ENCODE measurements around the gene RS1.

RS1 gene

DNA sequence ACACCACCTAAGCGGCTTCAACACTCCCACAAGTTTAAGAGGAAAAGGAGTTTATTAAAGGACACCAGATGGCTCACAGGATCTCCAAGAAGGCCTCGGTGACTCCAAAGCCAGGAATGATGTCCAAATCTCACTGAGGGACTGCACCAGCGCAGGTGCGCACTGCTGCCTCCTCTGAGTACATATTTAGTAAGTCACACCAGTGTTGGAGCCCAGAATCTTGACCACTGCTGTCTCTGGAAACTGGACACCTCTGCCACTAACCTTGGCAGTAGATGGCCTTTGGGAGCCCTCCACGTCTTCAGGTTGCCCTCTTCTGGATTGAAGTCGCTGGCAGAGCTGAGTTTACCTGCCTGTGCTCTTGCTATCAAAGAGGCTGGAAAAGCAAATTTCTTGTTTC is 10.1 kb upstream of the RS1 start:
- no peak for TF ChIP-seq GABPA (IDR thresholded peaks at IDR 0.05; ENCODE audit: low read depth)
- TF ChIP-seq, protein P1, sequence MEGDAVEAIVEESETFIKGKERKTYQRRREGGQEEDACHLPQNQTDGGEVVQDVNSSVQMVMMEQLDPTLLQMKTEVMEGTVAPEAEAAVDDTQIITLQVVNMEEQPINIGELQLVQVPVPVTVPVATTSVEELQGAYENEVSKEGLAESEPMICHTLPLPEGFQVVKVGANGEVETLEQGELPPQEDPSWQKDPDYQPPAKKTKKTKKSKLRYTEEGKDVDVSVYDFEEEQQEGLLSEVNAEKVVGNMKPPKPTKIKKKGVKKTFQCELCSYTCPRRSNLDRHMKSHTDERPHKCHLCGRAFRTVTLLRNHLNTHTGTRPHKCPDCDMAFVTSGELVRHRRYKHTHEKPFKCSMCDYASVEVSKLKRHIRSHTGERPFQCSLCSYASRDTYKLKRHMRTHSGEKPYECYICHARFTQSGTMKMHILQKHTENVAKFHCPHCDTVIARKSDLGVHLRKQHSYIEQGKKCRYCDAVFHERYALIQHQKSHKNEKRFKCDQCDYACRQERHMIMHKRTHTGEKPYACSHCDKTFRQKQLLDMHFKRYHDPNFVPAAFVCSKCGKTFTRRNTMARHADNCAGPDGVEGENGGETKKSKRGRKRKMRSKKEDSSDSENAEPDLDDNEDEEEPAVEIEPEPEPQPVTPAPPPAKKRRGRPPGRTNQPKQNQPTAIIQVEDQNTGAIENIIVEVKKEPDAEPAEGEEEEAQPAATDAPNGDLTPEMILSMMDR (IDR thresholded peaks at IDR 0.05; ENCODE audit: insufficient read depth, low read length): no peak
- TF ChIP-seq SPI1 (IDR thresholded peaks at IDR 0.05; ENCODE audit: borderline replicate concordance, low read depth): no peak
- TF ChIP-seq, protein P2, sequence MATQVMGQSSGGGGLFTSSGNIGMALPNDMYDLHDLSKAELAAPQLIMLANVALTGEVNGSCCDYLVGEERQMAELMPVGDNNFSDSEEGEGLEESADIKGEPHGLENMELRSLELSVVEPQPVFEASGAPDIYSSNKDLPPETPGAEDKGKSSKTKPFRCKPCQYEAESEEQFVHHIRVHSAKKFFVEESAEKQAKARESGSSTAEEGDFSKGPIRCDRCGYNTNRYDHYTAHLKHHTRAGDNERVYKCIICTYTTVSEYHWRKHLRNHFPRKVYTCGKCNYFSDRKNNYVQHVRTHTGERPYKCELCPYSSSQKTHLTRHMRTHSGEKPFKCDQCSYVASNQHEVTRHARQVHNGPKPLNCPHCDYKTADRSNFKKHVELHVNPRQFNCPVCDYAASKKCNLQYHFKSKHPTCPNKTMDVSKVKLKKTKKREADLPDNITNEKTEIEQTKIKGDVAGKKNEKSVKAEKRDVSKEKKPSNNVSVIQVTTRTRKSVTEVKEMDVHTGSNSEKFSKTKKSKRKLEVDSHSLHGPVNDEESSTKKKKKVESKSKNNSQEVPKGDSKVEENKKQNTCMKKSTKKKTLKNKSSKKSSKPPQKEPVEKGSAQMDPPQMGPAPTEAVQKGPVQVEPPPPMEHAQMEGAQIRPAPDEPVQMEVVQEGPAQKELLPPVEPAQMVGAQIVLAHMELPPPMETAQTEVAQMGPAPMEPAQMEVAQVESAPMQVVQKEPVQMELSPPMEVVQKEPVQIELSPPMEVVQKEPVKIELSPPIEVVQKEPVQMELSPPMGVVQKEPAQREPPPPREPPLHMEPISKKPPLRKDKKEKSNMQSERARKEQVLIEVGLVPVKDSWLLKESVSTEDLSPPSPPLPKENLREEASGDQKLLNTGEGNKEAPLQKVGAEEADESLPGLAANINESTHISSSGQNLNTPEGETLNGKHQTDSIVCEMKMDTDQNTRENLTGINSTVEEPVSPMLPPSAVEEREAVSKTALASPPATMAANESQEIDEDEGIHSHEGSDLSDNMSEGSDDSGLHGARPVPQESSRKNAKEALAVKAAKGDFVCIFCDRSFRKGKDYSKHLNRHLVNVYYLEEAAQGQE (IDR thresholded peaks at IDR 0.05; ENCODE audit: insufficient replicate concordance, low read depth): no peak
- no peak for TF ChIP-seq POLR2AphosphoS5 (IDR thresholded peaks at IDR 0.05; ENCODE audit: low read depth)
- Histone ChIP-seq H3K27me3 (ENCODE audit: insufficient read depth, poor library complexity, severe bottlenecking) (no peaks in the 10 kb centered on the region), H3K4me3 (replicated peaks; ENCODE audit: insufficient read depth, low read length) (no peak overlapping the region), H3K27ac (replicated peaks) (no peak overlapping the region)
- DNase-seq (ENCODE audit: low read depth in 1 of 2, low spot score in 1 of 2): no peak

DNA sequence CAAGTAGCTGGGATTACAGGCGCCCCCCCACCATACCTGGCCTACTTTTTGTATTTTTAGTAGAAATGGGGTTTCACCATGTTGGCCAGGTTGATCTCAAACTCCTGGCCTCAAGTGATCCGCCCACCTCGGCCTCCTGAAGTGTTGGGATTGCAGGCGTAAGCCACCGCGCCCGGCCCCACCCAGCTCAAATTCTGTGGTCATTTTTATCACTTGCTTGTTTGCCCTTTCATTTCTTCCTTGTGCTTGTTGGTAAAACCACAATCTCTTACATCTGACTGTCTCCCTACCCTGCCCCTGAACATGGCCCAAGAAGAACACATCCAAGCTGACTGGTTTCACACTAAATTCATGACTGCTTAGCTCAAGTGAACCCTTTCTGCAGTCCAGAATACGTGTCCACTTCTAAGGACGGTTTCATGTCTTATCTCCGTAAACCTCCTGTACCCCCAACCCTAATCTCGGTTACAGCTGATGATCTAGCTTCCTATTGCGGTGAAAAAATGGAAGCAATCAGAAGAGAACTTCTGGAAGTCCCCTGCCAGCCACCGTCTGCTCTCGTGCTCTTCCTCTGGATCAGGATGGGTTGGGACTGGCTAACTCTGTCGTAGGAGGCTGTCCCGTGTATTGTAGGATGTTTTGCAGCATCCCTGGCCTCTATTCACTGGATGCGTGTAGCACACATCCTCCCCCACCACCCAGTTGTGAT is 5.4 kb upstream of the RS1 start:
- no peak for TF ChIP-seq POLR2AphosphoS5 (IDR thresholded peaks at IDR 0.05; ENCODE audit: low read depth)
- no peak for TF ChIP-seq GABPA (IDR thresholded peaks at IDR 0.05; ENCODE audit: low read depth)
- TF ChIP-seq SPI1 (IDR thresholded peaks at IDR 0.05; ENCODE audit: borderline replicate concordance, low read depth): no peak
- TF ChIP-seq, protein P2 (IDR thresholded peaks at IDR 0.05; ENCODE audit: insufficient replicate concordance, low read depth): no peak
- TF ChIP-seq, protein P1 (IDR thresholded peaks at IDR 0.05; ENCODE audit: insufficient read depth, low read length): no peak
- no peaks in the 10 kb centered on the region for H3K27me3 ChIP-seq (ENCODE audit: insufficient read depth, poor library complexity, severe bottlenecking)
- no peak overlapping the region for H3K27ac ChIP-seq (replicated peaks)
- DNase-seq (ENCODE audit: low read depth in 1 of 2, low spot score in 1 of 2): no peak
- no peak overlapping the region for H3K4me3 ChIP-seq (replicated peaks; ENCODE audit: insufficient read depth, low read length)

DNA sequence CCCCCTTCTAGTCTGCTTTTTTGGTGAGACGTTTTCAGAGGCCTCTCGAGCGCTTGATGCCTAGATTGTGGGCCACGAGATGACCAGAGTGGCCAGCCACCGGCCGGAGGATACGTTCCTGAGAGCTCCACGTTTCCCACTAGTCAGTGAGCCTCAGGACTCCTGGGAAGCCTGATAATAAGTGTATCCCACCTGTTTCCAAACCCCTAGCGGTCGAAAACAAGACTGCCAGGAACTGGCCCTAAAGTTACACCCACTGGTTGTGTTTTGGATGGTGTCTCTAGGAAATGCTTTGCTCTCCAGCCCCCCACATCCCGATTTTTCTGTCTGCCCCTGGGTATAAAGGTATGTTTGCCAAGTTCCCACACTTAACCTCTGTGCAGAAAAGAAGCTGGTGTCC is 4.6 kb upstream of the RS1 start:
- TF ChIP-seq, protein P2 (IDR thresholded peaks at IDR 0.05; ENCODE audit: insufficient replicate concordance, low read depth): no peak
- Histone ChIP-seq H3K4me3 (replicated peaks; ENCODE audit: insufficient read depth, low read length) (no peak overlapping the region), H3K27ac (replicated peaks) (no peak overlapping the region), H3K27me3 (ENCODE audit: insufficient read depth, poor library complexity, severe bottlenecking) (no peaks in the 10 kb centered on the region)
- DNase-seq (ENCODE audit: low read depth in 1 of 2, low spot score in 1 of 2): no peak
